PFSK-1 (cell line): ENCODE results near the gene NXPH4.

Experiments used
- POLR2AphosphoS5 ChIP-seq: IDR thresholded peaks from 2 replicates; pipeline ENCODE4 v1.6.1; 2012; ENCODE audit warnings: low read depth, mild to moderate bottlenecking, control low read depth, low read length, moderate library complexity
- SIN3A ChIP-seq: IDR thresholded peaks from 2 replicates; pipeline ENCODE4 v1.6.1; 2012; ENCODE audit warnings: mild to moderate bottlenecking, low read length, moderate library complexity, borderline replicate concordance; ENCODE audit not compliant: insufficient read depth
- TAF1 ChIP-seq: IDR thresholded peaks from 2 replicates; pipeline ENCODE4 v1.6.1; 2012; ENCODE audit warnings: low read length, control low read depth, borderline replicate concordance; ENCODE audit not compliant: insufficient read depth
- TF ChIP-seq, protein P1 (sequence below), 2 experiments: IDR thresholded peaks; 2 replicates each; pipeline versions ENCODE4 v1.6.1 to v1.8.0; 2011 to 2012; ENCODE audit warnings: low read depth in 2 of 2, low read length in 2 of 2, control low read depth in 1 of 2, inconsistent platforms in 1 of 2, mild to moderate bottlenecking in 1 of 2, moderate library complexity in 1 of 2; ENCODE audit not compliant: insufficient read depth in 1 of 2

DNA sequence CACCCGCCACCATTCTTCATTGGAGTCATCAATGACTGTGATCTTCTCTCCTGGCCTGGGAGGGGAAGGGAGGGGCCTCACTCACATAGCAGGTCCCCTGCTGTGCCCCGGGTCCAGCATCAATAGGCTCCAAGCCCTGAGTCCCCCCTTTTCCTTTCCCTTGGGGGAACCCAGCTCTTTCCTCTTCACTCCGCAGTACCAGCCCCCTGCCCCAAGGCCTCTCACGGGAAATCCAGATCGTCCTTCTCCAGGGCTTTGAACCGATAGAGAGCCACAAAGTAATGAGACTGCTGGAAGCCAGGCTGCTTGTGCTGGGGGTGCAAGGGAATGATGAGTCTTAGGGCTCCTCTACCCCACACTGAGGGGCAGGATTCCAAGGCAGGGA lies 27.7 kb downstream of the NXPH4 start:
- no peak for TF ChIP-seq TAF1
- TF ChIP-seq, protein P1, sequence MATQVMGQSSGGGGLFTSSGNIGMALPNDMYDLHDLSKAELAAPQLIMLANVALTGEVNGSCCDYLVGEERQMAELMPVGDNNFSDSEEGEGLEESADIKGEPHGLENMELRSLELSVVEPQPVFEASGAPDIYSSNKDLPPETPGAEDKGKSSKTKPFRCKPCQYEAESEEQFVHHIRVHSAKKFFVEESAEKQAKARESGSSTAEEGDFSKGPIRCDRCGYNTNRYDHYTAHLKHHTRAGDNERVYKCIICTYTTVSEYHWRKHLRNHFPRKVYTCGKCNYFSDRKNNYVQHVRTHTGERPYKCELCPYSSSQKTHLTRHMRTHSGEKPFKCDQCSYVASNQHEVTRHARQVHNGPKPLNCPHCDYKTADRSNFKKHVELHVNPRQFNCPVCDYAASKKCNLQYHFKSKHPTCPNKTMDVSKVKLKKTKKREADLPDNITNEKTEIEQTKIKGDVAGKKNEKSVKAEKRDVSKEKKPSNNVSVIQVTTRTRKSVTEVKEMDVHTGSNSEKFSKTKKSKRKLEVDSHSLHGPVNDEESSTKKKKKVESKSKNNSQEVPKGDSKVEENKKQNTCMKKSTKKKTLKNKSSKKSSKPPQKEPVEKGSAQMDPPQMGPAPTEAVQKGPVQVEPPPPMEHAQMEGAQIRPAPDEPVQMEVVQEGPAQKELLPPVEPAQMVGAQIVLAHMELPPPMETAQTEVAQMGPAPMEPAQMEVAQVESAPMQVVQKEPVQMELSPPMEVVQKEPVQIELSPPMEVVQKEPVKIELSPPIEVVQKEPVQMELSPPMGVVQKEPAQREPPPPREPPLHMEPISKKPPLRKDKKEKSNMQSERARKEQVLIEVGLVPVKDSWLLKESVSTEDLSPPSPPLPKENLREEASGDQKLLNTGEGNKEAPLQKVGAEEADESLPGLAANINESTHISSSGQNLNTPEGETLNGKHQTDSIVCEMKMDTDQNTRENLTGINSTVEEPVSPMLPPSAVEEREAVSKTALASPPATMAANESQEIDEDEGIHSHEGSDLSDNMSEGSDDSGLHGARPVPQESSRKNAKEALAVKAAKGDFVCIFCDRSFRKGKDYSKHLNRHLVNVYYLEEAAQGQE (IDR thresholded peaks at IDR 0.05; ENCODE audit: insufficient read depth in 1 of 2, low read depth in 2 of 2, low read length in 2 of 2), result no peak
- no peak for TF ChIP-seq SIN3A
- no peak for TF ChIP-seq POLR2AphosphoS5
